Effector CD8-positive, alpha-beta T cell (primary cell): ENCODE measurements around the gene CTR9.

Source experiments
- DNase-seq: peaks from one replicate; lab custom pipeline; 2025; lab: John Stamatoyannopoulos, UW

Gene CTR9

GRCh38 chr11:10742460-10743208 lies 8.4 kb upstream of the CTR9 start:
- no peak for DNase-seq

- DNase-seq = no peak
Observed at GRCh38 chr11:10743354-10744000, 7.6 kb upstream of the CTR9 start.

- no peak for DNase-seq
Observed at GRCh38 chr11:10744206-10744605, 6.8 kb upstream of the CTR9 start.

- DNase-seq = no peak
Observed at GRCh38 chr11:10746871-10747270, 4.2 kb upstream of the CTR9 start.

- DNase-seq = no peak
Observed at GRCh38 chr11:10747733-10748132, 3.3 kb upstream of the CTR9 start.

- DNase-seq = no peak
Observed at GRCh38 chr11:10749476-10749875, 1.6 kb upstream of the CTR9 start.

GRCh38 chr11:10751581-10751940 lies 515 bp downstream of the CTR9 start:
- no peak for DNase-seq

- no peak for DNase-seq
Observed at GRCh38 chr11:10752061-10752460, 1.0 kb downstream of the CTR9 start.

- DNase-seq = no peak
Observed at GRCh38 chr11:10752486-10752885, 1.4 kb downstream of the CTR9 start.

- no peak for DNase-seq
Observed at GRCh38 chr11:10758957-10759356, 7.9 kb downstream of the CTR9 start.

GRCh38 chr11:10761085-10761698 lies 10.1 kb downstream of the CTR9 start:
- no peak for DNase-seq

GRCh38 chr11:10762185-10762584 lies 11.1 kb downstream of the CTR9 start:
- DNase-seq = no peak

GRCh38 chr11:10762913-10763421 lies 11.9 kb downstream of the CTR9 start:
- DNase-seq = no peak

GRCh38 chr11:10763766-10764165 lies 12.7 kb downstream of the CTR9 start:
- no peak for DNase-seq

- no peak for DNase-seq
Observed at GRCh38 chr11:10764412-10764811, 13.4 kb downstream of the CTR9 start.

GRCh38 chr11:10770626-10771254 lies 19.7 kb downstream of the CTR9 start:
- DNase-seq = peak; percentile 4

GRCh38 chr11:10771457-10771856 lies 20.4 kb downstream of the CTR9 start:
- DNase-seq = no peak

- no peak for DNase-seq
Observed at GRCh38 chr11:10774811-10775210, 23.8 kb downstream of the CTR9 start.

- DNase-seq = no peak
Observed at GRCh38 chr11:10777393-10777793, 26.3 kb downstream of the CTR9 start.

GRCh38 chr11:10777806-10778205 lies 26.8 kb downstream of the CTR9 start:
- DNase-seq = no peak

- DNase-seq = no peak
Observed at GRCh38 chr11:10778217-10778970, 27.3 kb downstream of the CTR9 start.

- no peak for DNase-seq
Observed at GRCh38 chr11:10779086-10779485, 28.0 kb downstream of the CTR9 start.
